ENCODE results near the gene CA6.
"Not testable (repeated sequence)": the region's sequence is repeated elsewhere in the genome, so short reads cannot be mapped to it uniquely, and the experiment has no call there.

The CA6 gene

DNA sequence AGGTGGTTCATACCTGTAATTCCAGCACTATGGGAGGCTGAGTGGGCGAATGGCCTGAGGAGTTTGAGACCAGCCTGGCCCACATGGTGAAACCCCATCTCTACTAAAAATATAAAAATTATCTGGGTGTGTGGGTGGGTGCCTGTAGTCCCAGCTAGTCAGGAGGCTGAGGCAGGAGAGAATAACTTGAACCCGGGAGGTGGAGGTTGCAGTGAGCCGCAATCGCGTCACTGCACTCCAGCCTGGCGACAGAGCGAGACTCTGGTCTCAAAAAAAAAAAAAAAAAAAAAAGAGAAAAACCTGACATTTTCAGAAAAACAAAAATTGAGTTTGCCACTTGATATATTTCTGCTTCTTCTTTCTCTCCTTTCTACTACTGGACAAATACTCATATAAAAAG lies 24.3 kb downstream of the CA6 start:
- no peak for DNase-seq (ENCODE audit: low spot score)

DNA sequence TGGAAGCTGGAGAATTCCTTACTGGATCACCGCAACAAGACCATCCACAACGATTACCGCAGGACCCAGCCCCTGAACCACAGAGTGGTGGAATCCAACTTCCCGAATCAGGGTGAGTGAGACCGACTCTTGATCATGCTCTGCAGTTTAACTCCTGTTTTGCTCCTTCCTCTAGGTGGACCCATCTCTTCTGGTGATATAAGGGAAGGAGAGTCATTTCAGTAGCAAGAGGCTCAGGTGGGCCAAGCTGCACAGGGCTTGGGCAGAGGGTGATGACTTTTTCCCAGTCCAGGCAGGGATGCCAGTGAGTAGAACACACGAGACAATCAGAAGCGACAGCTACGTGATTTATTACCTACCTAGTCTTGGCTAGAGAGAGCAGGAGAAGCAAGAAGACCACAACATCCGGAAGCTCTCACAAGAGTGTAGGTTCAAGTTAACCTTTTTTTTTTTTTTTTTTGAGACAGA lies 25.2 kb downstream of the CA6 start:
- no peak for DNase-seq (ENCODE audit: low spot score)

DNA sequence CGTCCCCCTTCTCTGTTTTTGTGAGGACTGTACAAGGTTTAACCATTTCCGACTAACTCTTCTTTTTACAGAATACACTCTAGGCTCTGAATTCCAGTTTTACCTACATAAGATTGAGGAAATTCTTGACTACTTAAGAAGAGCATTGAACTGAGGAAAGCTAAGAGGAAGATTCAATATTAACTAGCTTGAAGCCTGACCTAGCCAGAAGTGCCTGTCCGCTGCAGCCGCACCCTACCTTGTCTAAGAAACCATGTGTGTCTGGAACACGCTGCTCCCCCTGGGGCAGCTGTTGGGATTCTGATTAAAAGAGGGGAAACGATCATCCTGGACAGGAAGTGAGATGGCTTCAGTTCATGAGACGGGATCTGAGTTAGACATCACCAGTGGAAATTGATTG lies 28.9 kb downstream of the CA6 start:
- DNase-seq (ENCODE audit: low spot score): no peak

DNA sequence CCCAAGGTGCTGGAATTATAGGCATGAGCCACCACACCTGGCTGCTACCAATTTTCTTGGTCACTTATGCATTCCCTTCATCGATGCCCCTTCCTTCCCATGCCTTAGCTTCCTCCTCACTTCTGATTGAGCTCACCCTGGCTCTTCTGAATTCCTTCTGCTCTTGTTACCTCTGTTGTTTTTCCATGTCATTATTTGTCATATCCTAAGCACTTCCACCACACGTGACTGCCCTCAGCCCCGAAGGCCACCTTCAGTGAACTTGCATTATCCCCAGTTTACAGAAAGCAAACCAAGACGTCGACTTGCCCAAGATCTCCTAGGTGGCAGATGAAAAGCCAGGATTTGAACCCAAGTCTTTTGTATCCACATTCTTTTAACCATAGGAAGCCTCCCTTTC lies 30.7 kb downstream of the CA6 start:
- DNase-seq (ENCODE audit: low spot score): no peak

DNA sequence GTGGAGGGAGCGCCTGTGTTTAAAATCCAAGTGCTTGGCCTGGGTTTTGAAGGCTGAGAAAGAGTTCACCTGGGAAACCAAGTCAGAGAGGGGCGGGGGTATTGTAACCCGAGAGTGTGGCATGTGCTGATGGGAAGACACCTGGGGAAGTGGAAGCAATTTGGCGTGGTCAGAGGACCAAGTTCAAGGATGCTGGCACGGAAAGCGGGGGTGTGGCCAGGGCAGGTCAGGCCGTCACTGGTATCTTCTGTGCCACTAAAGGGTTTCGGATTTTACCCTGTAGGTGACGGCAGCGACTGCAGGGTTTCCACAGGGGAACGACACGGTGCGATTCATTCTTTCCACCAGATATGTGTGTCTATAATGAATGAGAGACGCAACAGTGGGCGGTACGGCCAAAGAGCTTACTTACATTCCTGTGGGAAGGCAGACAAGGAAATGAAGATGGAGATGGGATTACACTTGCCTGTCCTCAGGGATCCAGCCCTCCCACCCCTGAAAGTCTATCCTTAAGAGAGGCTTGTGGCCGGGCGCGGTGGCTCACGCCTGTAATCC lies 31.3 kb downstream of the CA6 start:
- no peak for DNase-seq (ENCODE audit: low spot score)

DNA sequence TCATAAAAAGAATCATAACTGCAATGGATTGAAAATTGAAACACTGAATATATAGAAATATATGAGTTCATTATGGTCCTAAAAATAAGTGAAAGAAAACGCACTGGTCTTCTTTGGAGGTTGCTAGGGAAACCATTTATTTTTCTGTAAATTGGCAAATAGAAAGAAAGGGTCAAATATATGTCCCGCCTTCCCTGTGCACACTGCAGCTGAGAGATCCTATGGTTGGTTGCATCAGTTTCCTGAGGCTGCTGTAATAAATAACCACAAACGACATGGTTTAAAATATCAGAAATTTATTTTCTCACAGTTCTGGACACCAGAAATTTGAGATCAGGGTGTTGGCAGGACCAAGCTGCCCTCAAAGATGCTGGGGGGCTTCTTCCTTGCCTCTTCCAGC lies 35.0 kb downstream of the CA6 start:
- no peak for DNase-seq (ENCODE audit: low spot score)

DNA sequence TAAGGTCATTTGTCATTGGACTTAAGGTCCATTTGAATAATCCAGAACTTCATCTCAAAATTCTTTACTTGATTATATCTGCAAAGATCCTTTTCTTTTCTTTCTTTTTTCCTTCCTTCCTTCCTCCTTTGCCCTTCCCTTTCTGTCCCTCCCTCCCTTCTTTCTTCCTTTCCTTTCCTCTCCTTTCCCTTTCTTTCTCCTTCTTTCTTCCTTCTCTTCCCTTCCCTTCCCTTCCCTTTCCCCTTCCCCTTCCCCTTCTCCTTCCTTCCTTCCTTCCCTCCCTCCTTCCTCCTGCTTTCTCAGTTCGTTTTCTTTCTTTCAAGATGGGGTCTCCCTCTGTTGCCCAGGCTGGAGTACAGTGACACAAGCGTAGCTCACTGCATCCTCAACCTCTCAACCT lies 35.5 kb downstream of the CA6 start:
- DNase-seq (ENCODE audit: low spot score): no peak

DNA sequence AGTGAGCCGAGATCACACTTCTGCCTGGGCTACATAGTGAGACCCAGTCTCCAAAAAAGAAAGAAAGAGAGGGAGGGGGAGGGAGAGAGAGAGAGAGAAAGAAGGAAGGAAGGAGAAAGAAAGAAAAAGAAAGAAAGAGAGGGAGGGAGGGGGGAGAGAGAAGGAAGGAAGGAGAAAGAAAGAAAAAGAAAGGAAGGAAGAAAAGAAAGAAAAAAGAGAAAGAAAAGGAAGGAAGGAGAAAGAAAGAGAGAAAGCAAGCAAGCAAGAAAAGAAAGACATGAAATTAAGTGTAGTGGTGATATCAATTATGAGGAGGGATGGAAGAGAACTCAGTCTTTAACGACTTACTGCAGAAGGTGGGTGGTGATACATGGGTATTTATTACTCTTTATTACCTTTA lies 38.5 kb downstream of the CA6 start:
- no peak for DNase-seq (ENCODE audit: low spot score)

DNA sequence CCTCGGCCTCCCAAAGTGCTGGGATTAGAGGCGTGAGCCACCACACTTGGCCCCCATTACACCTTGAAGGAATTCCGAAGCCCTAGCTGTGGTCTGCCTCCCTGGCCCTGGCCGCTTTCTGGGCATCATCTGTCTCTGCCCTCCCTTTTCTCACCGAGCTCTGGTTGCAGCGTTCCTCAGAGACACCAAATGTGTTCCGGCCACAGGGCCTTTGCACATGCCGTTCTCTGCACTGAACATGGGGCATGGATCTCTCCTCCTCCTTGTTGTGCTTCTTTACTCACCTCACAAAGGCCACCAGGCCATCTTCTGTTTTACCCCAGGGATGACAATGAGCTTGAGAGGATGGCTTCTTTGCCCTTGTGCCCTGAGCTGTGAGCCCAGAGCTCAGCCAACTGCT lies 39.3 kb downstream of the CA6 start:
- no peak for DNase-seq (ENCODE audit: low spot score)

DNA sequence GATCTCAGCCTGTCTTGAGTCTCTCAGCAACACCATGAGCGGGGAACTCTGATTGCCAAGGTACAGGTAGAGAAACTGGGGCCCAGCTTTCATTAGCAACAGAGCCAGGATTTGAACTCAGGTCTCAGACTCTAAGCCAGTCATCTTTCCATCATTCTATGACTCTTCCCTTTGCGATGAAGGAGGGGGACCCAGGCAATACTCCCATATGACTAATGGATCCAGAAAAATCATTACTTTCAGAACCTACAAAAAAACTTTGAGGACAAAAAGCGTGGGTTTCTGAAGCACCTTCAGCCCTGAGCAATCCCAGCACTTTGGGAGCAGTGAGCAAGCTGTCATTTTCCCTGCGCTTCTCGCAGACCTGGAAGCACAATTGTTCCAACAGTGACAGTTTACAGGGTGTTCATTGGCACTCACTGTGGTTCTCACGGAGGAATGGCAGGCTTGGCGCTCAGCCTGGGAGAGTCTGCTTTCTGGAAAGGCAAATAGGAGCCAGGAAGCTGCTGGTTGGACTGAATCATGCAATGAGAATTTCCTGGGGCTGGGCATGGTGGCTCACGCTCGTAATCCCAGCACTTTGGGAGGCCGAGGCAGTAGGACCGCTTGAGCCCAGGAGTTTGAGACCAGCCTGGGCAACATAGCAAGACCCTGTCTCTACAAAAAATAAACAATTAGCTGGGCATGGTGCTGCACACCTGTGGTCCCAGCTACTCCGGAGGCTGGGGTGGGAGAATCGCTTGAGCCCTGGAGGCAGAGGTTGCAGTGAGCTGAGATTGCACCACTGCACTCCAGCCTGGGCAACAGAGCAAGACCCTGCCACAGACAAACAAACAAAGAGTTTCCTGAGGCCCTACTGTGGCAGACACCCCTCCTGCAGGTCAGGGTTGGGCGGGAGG lies 40.5 kb downstream of the CA6 start:
- no peak for DNase-seq (ENCODE audit: low spot score)

DNA sequence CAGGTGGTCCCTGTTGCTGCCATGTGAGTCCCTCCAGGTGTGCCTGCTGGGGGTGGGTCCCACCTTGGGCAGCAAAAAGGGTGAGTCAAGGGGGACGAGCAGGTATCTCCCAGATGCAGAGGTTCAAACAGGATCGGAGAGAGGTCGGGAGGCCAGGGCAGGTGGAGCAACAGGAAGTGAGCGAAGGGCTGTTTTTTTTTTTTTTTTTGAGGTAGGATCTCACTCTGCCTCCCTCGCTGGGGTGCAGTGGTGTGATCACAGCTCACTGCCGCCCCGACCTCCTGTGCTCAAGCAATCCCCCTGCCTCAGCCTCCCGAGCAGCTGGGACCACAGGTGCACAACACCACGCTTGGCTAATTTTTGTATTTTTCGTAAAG lies 41.1 kb downstream of the CA6 start:
- DNase-seq (ENCODE audit: low spot score): no peak

DNA sequence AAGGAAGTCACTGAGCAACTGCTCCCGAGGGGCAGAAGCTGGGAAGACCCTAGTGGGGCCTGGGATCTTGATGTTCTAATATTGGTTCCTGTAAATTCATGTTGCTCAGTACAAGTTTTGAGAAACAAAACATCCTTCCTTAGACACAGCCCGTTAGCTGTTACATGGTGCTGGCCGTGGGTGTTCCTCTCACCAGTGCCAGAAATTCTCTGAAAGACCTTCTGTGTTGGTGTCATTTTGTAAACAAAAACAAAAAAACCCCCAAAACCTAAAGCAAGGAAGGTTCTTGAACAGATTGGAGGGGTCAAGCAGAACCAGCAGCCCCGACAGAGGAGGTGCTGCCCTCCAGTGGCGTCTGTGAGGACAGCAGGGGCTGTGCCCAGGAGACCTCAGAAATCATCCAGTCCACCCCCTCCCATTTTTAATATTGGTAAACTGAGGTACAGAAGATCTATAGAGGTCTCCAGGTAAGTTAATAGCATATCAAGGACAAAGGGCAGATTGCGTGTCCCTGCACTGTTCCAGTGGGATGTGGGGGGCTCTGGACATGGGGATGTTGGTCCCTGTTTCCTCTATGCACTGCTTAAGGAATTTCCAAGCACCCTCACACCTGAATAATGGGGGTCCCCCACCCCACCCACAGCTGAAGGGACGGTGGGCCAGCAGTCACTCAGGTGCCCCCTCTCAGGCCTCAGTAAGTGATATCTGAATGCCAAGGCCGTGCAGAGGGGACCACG lies 42.4 kb downstream of the CA6 start:
- DNase-seq (ENCODE audit: low spot score): peak; percentile 74

DNA sequence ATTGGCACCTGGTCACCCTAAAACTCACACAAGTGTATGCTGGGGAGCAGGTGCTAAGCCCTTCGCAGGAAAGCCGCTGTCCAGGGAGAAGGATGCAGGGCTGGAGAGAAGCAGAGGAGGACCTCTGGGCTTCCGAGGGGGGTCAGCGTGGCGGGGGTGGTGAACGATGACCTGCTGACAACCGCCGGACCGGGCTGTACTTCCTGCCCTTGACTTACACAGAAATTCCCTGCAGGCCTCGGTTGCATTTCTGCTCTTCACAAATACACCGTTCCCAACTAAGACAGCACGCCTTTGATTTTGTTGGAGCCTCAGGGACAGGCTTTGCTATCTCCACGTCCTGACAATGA lies 42.9 kb downstream of the CA6 start:
- no peak for DNase-seq (ENCODE audit: low spot score)

DNA sequence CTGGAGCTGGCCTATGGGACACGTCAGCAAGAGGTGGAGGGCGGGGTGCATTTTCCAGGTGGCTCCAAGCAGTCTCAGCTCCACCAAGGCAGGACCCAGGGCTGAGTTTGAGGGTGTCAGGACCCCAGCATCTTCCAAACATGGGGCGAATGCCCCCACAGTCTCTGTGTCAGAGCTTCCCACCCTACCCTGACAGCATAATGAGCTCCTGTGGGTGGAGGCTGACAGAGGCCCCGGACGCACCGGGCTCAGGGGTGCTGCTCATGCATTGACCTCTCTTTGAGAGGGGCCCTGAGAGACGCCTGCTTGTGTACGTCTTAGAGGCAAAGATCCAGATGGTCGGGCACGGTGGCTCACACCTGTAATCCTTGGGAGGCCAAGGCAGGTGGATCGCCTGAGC lies 43.4 kb downstream of the CA6 start:
- DNase-seq (ENCODE audit: low spot score): no peak

DNA sequence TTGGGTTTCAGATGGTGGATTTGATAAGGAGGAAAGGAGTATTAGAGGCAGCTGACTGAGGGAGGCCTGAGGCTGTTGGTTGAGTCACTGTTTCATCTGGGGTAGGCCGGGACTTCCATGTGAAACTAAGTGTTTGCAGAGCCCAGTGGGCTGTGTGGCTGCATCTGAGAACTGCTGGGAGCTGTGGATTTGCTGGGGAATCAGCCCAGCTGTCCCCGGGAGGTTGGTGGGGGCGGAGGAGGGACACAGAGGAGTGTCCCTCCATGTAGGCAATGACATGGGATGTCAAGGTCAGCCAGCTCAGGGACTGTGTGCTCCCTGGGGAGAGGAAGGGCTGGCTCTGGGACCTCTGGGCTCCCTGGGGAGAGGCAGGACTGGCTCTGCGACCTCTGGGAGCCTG lies 44.2 kb downstream of the CA6 start:
- DNase-seq (ENCODE audit: low spot score): no peak

DNA sequence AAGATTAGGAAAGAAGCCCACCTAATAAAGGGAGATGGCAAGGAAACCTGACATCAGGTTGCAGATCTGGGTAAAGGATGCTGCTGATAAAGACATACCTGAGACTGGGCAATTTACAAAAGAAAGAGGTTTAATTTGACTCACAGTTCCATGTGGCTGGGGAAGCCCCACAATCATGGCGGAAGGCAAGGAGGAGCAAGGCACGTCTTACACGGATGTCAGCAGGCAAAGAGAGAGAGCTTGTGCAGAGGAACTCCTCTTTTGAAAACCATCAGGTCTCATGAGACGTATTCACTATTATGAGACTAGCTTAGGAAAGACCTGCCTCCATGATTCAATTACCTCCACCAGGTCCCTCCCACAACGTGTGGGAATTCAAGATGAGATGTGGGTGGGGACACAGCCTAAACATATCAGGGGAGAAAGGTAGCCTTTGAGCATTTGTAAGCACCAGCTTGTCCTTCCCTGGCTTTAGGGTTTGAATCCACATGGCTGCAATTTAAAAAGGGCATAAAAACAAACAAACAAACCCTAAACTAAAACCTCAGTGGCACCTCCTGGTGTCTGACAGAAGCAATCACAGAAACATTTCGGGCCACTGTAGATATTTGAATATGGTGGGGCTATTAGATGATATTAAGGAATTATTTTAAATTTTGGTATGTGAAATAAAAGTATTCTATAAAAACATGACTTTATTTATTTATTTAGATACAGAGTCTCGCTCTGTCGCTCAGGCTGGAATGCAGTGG lies 47.4 kb downstream of the CA6 start:
- no peak for DNase-seq (ENCODE audit: low spot score)

DNA sequence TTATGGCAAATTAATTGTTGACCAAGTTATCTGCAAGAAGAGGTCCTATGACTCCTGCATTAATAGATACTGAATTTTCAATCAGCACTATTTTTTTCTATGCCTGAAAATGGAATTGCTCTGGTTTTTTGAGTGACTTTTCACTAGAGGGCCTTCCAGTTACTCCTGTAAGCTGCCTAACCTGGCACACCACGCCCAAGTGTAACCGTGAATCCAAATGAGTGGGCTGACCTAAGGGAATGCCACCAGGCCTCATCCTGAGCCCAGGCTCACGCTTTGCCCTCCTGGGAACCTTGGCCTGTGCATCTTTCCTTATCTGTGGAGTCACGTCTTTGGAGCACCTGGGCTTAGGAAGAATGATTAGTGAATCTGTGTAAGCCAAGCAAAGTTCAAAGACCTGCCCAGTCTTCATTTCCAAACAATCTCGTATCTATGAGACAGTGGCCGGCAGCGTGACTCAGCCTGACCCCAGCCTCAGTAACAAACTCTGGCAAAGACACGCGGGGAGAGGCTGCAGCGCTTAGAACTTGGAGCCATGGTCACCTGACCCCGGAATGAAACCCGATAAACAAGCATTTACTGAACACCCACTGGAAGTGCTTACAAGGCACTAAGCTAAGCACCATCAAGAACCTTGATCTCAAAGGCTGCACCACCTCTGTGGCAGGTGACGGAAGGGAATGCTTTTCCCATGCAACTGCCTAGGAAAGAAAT lies 48.5 kb downstream of the CA6 start:
- DNase-seq (ENCODE audit: low spot score): not testable (repeated sequence)

DNA sequence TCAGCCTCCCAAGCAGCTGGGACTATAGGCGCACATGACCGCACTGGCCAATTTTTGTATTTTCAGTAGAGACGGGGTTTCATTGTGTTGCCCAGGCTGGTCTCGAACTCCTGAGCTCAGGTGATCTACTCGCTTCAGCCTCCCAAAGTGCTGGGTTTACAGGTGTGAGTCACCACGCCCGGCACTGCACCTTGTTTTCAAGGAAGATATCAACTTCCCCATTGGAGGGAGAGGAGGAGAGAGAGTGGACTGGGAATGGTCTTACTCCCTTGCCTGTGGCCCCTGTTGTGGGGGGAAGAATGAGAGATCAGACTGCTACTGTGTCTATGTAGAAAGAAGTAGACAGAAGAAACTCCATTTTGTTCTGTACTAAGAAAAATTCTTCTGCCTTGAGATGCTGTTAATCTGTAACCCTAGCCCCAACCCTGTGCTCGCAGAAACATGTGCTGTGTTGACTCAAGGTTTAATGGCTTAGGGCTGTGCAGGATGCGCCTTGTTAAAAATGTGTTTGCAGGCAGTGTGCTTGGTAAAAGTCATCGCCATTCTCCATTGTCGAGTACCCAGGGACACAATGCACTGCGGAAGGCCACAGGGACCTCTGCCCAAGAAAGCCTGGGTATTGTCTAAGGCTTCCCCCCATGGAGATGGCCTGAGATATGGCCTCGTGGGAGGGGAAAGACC lies 56.0 kb downstream of the CA6 start:
- DNase-seq (ENCODE audit: low spot score): not testable (repeated sequence)

DNA sequence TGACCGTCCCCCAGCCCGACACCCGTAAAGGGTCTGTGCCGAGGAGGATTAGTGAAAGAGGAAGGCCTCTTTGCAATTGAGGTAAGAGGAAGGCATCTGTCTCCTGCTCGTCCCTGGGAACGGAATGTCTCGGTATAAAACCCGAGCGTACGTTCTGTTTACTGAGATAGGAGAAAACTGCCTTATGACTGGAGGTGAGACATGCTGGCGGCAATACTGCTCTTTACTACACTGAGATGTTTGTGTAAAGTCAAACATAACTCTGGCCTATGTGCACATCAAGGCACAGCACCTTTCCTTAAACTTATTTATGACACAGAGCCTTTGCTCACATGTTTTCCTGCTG lies 56.5 kb downstream of the CA6 start:
- DNase-seq (ENCODE audit: low spot score): not testable (repeated sequence)

DNA sequence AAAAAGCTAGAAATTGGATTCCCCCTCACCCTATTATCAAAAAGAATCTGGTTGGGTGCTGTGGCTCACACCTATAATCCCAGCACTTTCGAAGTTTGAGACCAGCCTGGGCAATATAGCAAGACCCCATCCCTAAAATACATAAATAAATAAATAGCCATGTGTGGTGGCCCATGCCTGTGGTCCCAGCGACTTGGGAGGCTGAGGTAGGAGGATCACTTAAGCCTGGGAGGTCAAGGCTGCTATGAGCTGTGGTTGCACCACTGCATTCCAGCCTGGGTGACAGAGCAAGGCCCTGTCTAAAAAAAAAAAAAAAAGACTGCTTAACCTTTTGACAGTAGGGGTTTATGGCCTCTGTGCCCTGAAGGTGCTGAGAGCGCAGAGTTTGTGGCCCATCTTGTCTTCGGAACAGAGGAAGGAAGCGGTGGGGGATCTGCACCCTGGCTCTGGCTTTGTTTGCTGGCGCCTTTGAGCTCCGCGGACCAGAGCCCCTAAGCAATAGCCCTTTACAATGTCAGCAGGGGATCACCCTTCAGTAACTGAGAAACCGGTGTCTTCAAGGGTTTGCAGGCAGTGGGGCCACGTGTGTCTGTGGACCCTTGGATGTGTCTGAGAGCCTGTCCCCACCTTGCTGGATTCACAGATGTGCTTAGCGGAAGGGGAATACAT lies 58.5 kb downstream of the CA6 start:
- DNase-seq (ENCODE audit: low spot score): no peak

All from D341Med (cell line).